Keratinocyte (primary cell): Measurements from ENCODE around the gene PPFIA1. TPM values are rescaled to one million over a fixed set of nuclear protein-coding genes. Genes with fewer than 3 reads are reported as not detected.

Source experiments
- DNase-seq: peaks from one replicate; pipeline ENCODE4 v3.0.0-alpha.2; 2011; ENCODE audit warnings: low read depth, missing footprints, low spot score
- FAIRE-seq: peaks from 2 replicates; lab custom pipeline; 2011; peaks lifted over from hg19 to GRCh38; lab: Jason Lieb, UNC
- H2AFZ ChIP-seq: 2 replicates; pipeline ENCODE4 v1.6.0; 2012; ENCODE audit warnings: low read length, control low read depth, inconsistent platforms; ENCODE audit not compliant: control insufficient read depth
- H3K27ac ChIP-seq: 2 replicates; pipeline ENCODE4 v1.5.1; 2011; ENCODE audit warnings: low read length; ENCODE audit not compliant: control insufficient read depth, insufficient read depth
- H3K27me3 ChIP-seq: 3 replicates; pipeline ENCODE4 v1.6.0; 2011; ENCODE audit warnings: low read length; ENCODE audit not compliant: control insufficient read depth, insufficient read depth; ENCODE audit errors: extremely low read depth
- H3K36me3 ChIP-seq, 2 experiments: 2 replicates in 1 of 2; 3 replicates in 1 of 2; pipeline ENCODE4 v1.5.1; 2011; ENCODE audit warnings: low read length in 2 of 2, mild to moderate bottlenecking in 1 of 2; ENCODE audit not compliant: control insufficient read depth in 2 of 2, insufficient read depth in 2 of 2; ENCODE audit errors: extremely low read depth in 1 of 2
- H3K4me1 ChIP-seq: 3 replicates; pipeline ENCODE4 v1.5.1; 2011; ENCODE audit warnings: low read length; ENCODE audit not compliant: control insufficient read depth, insufficient read depth; ENCODE audit errors: extremely low read depth
- H3K4me2 ChIP-seq: 3 replicates; pipeline ENCODE4 v1.6.0; 2011; ENCODE audit warnings: low read depth, low read length; ENCODE audit not compliant: control insufficient read depth, insufficient read depth; ENCODE audit errors: extremely low read depth
- H3K4me3 ChIP-seq, 3 experiments: fragments of 200-600 bp in 1 of 3; sonication (generic) in 1 of 3; 2 replicates in 2 of 3; 3 replicates in 1 of 3; pipeline ENCODE4 v1.5.1; 2011 to 2016; ENCODE audit warnings: low read length in 3 of 3, mild to moderate bottlenecking in 3 of 3, control low read depth in 2 of 3, inconsistent platforms in 1 of 3, low read depth in 1 of 3, mixed read lengths in 1 of 3, mixed run types in 1 of 3, moderate library complexity in 1 of 3; ENCODE audit not compliant: control insufficient read depth in 2 of 3, insufficient read depth in 2 of 3; ENCODE audit errors: extremely low read depth in 1 of 3
- H3K79me2 ChIP-seq: 2 replicates; pipeline ENCODE4 v1.6.0; 2012; ENCODE audit warnings: low read length; ENCODE audit not compliant: control insufficient read depth, insufficient read depth
- H3K9ac ChIP-seq: 3 replicates; pipeline ENCODE4 v1.6.0; 2011; ENCODE audit warnings: low read length; ENCODE audit not compliant: control insufficient read depth, insufficient read depth; ENCODE audit errors: extremely low read depth
- H3K9me1 ChIP-seq: 3 replicates; pipeline ENCODE4 v1.6.0; 2011; ENCODE audit warnings: low read length; ENCODE audit not compliant: control insufficient read depth, insufficient read depth; ENCODE audit errors: extremely low read depth
- H3K9me3 ChIP-seq: 2 replicates; pipeline ENCODE4 v1.5.1; 2012; ENCODE audit warnings: low read depth, low read length; ENCODE audit not compliant: control insufficient read depth
- H4K20me1 ChIP-seq: 3 replicates; pipeline ENCODE4 v1.6.0; 2011; ENCODE audit warnings: low read length; ENCODE audit not compliant: control insufficient read depth, insufficient read depth; ENCODE audit errors: extremely low read depth
- EZH2 ChIP-seq: IDR thresholded peaks from one replicate; pipeline ENCODE4 v1.6.1; 2012; ENCODE audit warnings: inconsistent platforms, mild to moderate bottlenecking, low read length, moderate library complexity
- dilution Hi-C: fragments of 300-500 bp; cut with MboI; formaldehyde crosslinking; loops from one replicate; pipeline ENCODE4 v1.7.0; 2020; ENCODE audit warnings: low sequenced_read_pairs; ENCODE audit not compliant: extremely low pct_ligation_motif_present
- polyA plus RNA-seq, 5 experiments: library from polyadenylated mRNA; depleted of rRNA in 3 of 5; stranded (reverse) in 3 of 5; stranded (forward) in 1 of 5; unstranded in 1 of 5; fragments of >200 nt; gene quantifications; 1 replicate in 1 of 5; 2 replicates in 3 of 5; 3 replicates in 1 of 5; pipeline versions ENCODE4 v1.2.1 to v1.2.3, GENCODE V29; 2011 to 2012; ENCODE audit warnings: missing spikeins in 2 of 5, low read depth in 1 of 5, low replicate concordance in 1 of 5
- TF ChIP-seq, protein P1 (sequence below), 3 experiments: IDR thresholded peaks in 1 of 3; conservative IDR thresholded peaks in 1 of 3; optimal IDR thresholded peaks in 1 of 3; 2 replicates in 2 of 3; 3 replicates in 1 of 3; pipeline versions ENCODE3 to v1.5.1; 2011; ENCODE audit warnings: low read length in 3 of 3, mild to moderate bottlenecking in 3 of 3, moderate library complexity in 2 of 3, control low read depth in 1 of 3, inconsistent platforms in 1 of 3; ENCODE audit not compliant: insufficient read depth in 2 of 3; ENCODE audit errors: extremely low read depth in 1 of 3

PPFIA1 gene
- polyA plus RNA-seq, 1 donor (not counting 4 experiments of a cell fraction or from before 2014, with no cell fraction given) = 27.6 TPM

DNA sequence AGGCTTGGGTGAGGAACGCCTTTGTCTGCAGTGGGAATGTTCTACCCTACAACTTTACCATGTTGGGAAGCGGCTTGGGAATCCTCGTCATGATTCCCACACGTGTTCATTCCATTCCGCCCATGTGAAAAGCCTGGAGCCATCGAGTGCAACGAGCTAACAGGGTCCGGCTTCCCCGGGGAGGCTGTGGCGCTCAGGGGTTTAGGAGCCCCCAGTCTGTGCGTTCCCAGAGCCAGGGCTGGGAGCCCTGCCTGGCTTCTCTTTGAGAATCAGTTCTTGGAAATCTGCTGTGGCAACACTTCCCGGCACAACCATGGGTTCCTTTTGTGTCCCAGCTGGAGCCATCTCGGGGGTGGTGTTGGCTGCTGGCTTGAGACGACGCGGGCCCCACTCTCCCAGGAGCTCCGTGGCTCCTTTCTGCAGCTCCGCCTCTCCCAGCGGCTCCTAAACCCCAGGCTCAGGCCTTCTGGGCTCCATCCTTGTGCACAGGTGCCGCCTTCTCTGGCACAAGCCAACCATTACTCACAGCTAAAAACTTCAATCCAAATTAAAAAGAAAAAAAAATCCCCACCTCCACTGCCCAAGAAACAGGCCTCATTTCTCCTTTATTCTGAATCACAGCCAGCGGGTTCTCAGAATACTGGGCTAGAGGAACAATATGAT, 18.7 kb upstream of the PPFIA1 start:
- Histone ChIP-seq H3K9me1 (no peaks in the 10 kb centered on the region), H3K4me1 (peaks cover 6% of the 10 kb centered on the region), H3K27ac (no peak overlapping the region), H4K20me1 (no peaks in the 10 kb centered on the region), H3K4me3 (no peak overlapping the region), H3K9ac (no peak overlapping the region), H2AFZ (peak overlapping the region; percentile 15), H3K9me3 (no peaks in the 10 kb centered on the region), H3K4me2 (no peak overlapping the region), H3K36me3 (no peaks in the 10 kb centered on the region), H3K79me2 (no peaks in the 10 kb centered on the region), H3K27me3 (peaks cover 7% of the 10 kb centered on the region)
- TF ChIP-seq, protein P1, sequence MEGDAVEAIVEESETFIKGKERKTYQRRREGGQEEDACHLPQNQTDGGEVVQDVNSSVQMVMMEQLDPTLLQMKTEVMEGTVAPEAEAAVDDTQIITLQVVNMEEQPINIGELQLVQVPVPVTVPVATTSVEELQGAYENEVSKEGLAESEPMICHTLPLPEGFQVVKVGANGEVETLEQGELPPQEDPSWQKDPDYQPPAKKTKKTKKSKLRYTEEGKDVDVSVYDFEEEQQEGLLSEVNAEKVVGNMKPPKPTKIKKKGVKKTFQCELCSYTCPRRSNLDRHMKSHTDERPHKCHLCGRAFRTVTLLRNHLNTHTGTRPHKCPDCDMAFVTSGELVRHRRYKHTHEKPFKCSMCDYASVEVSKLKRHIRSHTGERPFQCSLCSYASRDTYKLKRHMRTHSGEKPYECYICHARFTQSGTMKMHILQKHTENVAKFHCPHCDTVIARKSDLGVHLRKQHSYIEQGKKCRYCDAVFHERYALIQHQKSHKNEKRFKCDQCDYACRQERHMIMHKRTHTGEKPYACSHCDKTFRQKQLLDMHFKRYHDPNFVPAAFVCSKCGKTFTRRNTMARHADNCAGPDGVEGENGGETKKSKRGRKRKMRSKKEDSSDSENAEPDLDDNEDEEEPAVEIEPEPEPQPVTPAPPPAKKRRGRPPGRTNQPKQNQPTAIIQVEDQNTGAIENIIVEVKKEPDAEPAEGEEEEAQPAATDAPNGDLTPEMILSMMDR (optimal IDR thresholded peaks at IDR 0.05 in 1 of 3, IDR thresholded peaks at IDR 0.05 in 1 of 3, conservative IDR thresholded peaks at IDR 0.05 in 1 of 3; ENCODE audit: extremely low read depth in 1 of 3, insufficient read depth in 2 of 3, low read length in 3 of 3) = no peak
- TF ChIP-seq EZH2 = no peak
- DNase-seq (no peak), FAIRE-seq (no peak)
- dilution Hi-C loops = no loop called here

DNA sequence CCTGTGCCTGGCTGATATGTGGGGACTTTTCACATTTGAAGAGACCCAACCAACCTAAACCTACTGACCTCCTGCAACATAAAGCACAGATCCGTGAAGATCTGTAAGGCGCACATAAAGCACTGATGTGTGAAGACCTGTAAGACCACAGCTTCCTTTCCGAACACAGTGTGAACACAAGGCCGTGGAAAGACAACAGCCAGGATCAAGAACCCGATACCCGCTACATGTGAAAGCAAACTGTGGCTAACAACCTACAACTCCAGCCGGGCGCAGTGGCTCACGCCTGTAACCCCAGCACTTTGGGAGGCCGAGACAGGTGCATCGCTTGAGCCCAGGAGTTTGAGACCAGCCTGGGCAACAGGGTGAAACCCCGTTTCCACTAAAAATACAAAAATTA, 17.6 kb upstream of the PPFIA1 start:
- FAIRE-seq (no peak), DNase-seq (no peak)
- Histone ChIP-seq H3K27me3 (peaks cover 7% of the 10 kb centered on the region), H3K4me1 (peaks cover 6% of the 10 kb centered on the region), H3K9me1 (no peaks in the 10 kb centered on the region), H3K9ac (no peak overlapping the region), H2AFZ (no peak overlapping the region), H3K79me2 (no peaks in the 10 kb centered on the region), H3K9me3 (no peaks in the 10 kb centered on the region), H4K20me1 (no peaks in the 10 kb centered on the region), H3K4me3 (no peak overlapping the region), H3K4me2 (no peak overlapping the region), H3K27ac (no peak overlapping the region), H3K36me3 (no peaks in the 10 kb centered on the region)
- TF ChIP-seq EZH2 = no peak
- TF ChIP-seq, protein P1 (optimal IDR thresholded peaks at IDR 0.05 in 1 of 3, IDR thresholded peaks at IDR 0.05 in 1 of 3, conservative IDR thresholded peaks at IDR 0.05 in 1 of 3; ENCODE audit: extremely low read depth in 1 of 3, insufficient read depth in 2 of 3, low read length in 3 of 3) = no peak
- dilution Hi-C loops = no loop called here
